GM12891 (cell line): ENCODE data around the gene MLYCD.

Experiments used
- POLR2A ChIP-seq: IDR thresholded peaks from 2 replicates; pipeline ENCODE4 v1.6.1; 2011; ENCODE audit warnings: low read depth, low read length, control low read depth
- POLR2AphosphoS5 ChIP-seq: IDR thresholded peaks from 2 replicates; pipeline ENCODE4 v1.6.1; 2011; ENCODE audit warnings: low read depth, low read length, control low read depth
- TAF1 ChIP-seq: IDR thresholded peaks from 2 replicates; pipeline ENCODE4 v1.6.1; 2011; ENCODE audit warnings: low read depth, low read length, control low read depth

GRCh38 chr16:83930730-83931500 lies 32.0 kb downstream of the MLYCD start:
- no peak for TF ChIP-seq POLR2AphosphoS5
- no peak for TF ChIP-seq POLR2A
- TF ChIP-seq TAF1 = no peak
